Stimulated activated CD4-positive, alpha-beta T cell treated with anti-CD3 and anti-CD28 coated beads, Interleukin-15, amount 100 ng/mL, for 1 hour (primary cell): Measurements from ENCODE around the gene WFDC8.
"Not testable (repeated sequence)": the region's sequence is repeated elsewhere in the genome, so short reads cannot be mapped to it uniquely, and the experiment has no call there.

Experiments used
- DNase-seq, 2 donors: peaks; one replicate each; pipeline ENCODE4 v3.0.0-alpha.2; 2020; ENCODE audit warnings: low read depth in 1 of 2, low spot score in 1 of 2

The WFDC8 gene

DNA sequence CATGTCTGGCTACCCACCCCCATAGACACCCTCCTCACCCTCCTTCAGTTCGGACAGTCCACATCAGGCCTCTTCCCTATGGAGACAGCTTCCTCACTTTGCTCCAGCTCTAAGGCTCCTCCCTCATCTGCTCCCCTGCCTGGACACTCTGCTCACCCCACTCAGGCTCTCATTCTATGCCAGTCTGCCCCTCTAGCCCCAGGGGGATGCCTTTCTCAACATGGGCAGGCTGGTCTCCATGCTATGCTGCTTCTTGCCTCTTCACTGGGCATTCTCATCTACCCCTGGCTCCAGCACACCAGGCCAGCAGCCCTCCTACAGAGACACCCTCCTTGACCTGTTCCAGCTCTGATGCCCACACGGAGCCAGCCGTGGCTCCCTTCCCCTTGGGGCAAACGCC lies at the start of gene WFDC8:
WFDC8 (minus strand) TSS at position 101 of the 400 bp plus-strand sequence; CDS start at position 64, 37 bp downstream.
- DNase-seq: no peak

DNA sequence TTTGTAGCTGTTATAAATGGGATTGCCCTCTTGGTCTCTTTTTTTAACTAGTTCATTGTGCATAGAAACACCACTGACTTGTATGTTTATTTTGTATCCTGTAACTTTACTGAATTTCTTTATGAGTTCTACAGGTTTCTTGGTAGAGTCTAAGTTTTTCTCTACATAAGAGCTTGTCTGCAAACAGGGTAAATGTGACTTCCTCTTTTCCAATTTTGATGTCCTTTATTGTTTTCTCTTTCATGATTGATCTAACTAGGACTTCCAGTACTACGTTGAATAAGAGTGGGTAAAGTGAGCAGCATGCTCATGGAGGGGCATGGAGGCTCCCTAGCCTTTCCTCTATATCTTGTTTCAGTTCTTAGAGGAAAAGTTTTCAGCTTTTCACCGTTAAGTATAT lies 47.5 kb upstream of the WFDC8 start:
- DNase-seq: no peak

DNA sequence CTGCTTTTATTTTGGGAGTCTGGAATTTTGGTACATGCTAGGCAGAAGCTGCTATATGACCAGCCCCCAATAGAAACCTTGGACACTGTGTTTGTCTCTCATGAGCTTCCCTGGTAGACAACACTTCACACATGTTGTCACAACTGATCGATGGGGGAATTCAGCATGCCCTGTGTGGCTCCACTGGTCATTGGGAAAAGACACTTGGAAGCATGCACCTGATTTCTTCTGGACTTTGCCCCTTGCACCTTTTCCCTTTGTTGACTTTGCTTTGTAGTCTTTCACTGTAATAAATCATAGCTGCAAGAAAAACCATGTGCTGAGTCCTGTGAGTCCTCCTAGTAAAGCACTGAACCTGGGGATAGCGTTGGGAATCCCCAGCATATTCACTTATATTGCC lies 42.5 kb upstream of the WFDC8 start:
- no peak for DNase-seq

DNA sequence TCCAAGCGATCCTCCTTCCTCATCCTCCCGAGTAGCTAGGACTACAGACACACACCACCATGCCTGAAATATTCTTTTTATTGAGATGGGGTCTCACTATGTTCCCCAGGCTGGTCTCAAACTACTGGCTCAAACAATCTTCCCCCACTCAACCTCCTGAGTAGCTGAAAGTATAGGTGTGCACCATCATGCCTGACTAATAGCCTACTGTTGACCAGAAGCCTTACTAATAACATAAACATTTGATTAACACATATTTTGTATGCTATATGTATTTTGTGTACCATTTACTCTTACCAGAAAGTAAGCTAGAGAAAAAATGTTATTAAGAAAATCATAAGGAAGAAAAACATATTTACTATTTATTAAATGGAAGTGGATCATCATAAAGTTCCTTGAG lies 38.5 kb upstream of the WFDC8 start:
- DNase-seq: no peak

DNA sequence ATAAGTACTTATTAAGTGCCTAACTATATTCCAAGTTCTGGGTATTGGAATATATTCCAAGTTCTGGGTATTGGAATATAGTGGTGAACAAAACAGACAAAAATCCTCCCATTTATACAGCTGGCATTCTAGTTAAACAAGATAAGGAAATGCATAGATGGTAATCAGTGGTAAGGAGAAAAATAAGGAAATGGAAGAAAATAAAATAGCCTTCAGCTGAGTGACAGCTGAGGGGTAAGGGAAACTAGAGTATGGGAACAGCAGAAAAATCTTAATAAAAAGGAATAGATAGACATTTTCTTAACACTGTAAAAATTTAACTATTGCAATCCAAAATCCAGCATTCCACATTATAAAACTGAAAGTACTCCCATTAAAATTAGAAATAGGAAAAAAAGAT lies 33.2 kb upstream of the WFDC8 start:
- no peak for DNase-seq

DNA sequence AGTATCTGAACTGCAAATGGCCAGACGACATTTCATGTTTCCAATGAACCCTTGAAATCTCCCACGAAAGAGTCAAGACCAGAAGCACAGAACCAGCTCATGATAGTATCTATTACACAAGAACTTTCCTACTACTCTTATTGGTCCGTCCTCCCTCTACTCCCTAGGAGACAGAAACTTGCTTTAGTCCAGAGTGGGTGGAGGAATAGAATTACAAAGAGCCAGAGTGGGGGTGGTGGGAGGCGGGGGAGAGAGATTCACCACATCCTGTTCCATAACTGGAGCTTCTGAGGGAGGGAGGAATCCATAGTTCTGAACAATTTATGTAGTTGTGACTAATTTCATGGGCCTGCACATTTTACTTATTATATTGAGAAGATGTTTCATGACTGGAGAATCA lies 32.0 kb upstream of the WFDC8 start:
- no peak for DNase-seq

DNA sequence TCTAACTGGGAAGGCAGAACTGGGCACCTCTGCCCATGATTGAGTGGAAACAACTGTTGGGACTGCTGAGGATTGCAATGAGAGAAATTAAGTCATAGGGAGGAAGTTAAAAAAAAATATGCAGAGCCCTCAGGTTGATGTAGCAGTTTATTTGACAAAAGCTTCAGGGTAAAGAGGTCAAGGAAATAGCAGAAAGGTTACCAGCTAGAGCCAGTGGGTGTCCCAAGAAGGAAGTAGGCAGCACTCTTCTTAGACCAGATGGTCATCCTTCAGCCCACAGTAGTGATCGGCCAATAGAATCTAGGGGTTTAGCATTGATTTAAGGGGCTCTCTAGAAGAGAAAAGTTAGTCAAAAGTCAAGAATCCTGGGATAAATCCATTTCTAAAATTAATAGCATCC lies 28.7 kb upstream of the WFDC8 start:
- DNase-seq: no peak

DNA sequence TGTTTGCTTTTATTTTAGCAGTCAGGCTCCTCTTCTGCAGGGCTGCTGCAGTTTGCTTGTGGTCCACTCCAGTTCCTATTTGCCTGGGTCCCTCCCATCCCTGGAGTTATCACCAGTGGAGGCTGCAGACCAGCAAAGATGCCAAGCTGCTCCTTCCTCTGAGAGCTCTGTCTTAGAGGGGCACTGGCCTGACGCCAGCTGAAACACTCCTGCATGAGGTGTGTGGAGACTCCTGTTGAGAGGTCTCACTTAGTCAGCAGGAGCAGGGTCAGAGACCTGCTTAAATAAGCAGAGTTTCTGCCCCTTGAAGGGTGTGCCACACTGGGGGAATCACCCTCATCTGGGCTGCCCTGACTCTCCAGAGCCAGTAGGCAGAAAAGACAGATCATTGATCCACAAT lies 16.2 kb upstream of the WFDC8 start:
- DNase-seq: no peak

DNA sequence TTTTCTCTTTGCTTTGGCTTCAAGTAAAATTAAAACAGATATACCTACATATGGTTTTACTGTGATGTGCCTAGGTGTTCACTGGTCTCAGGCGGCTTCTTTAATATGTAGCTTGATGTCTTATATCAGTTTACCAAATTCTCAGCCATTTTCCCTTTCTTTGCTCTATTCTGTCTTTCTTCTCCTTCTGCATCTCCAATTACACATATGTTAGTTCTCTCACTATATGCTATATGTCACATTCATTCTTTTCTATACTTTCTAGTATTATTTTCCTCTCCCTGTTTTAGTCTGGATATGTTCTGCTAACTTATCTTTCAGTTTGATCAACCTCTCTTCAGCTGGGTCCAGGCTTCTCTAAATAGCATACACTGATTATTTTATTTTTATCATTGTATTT lies 14.4 kb upstream of the WFDC8 start:
- no peak for DNase-seq

DNA sequence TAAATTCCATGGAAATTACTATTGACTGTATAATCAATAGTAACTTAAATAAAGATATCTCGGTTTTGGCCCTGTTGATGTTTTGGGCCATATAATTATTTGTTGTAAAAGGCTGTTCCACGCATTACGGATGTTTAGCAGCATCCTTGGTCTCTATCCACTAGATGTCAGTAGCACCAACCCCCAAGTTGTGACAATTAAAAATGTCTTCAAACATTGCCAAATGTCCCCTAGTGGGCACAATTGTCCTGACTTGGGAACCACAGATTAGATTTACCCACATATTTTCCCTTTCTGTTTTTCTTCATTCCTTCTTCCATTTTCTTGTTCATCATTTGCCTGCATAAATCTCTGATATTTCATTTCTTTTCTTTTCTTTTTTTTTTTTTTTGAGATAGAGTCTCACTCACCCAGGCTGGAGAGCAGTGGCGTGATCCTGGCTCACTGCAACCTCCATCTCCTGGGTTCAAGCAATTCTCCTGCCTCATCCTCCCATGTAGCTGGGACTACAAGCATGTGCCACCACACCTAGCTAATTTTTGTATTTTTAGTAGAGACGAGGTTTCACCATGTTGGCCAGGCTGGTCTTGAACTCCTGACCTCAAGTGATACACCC lies 13.6 kb upstream of the WFDC8 start:
- DNase-seq: no peak

DNA sequence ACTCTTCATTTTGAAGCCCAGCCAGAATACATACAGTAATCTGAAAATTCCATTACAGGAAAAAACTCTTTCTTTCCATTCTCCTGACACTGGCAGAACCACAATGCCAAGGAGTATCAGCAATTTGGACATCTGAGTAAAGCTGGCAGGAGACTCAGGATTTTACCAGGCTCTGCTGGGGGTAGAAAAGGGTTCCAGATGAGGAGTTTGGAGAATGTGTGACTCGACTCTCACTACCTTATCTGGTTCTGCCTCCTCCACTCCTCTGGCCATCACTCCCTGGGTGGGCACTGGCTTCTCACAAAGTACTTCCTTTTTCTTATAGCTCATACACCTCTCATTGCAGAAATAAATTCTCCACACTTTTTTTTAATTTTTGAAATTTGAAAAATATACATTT lies 10.6 kb upstream of the WFDC8 start:
- no peak for DNase-seq

DNA sequence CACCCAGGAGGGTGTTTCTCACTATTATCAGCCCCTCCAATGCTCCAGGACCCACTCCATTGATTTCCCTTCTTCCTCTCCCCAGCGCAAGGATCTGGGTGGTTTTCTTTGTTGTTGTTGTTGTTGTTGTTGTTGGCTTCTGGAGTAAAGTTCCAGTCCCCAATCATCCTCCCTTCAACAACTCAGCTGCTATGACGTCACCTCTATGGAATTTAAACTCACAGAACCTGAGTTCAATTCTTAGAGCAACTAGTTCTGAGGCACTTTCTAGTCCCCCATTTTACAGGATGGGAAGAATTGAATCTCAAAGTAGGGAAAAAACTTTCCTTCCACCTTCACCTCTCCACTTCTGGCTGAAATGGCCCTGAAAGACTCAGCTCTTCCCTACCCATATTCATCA lies 9.7 kb upstream of the WFDC8 start:
- no peak for DNase-seq

DNA sequence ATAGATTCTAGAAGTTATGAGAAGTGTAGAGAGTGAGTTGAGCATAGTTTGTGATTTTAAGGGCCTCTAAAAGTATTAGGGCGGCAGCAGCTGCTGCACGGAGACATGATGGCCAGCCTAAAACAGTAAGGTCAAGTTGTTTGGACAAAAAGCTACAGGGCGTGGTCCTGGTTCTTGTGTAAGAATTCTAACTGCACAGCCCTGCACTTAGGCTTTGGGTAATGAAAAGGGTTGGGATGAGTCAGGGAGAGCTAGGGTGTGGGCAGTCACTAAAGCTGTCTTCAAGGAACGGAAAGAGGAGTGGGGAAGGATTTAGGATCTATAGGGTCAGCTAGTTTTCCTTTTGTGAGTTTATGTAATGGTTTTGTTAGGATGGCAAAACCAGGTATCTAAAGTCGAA lies 6.9 kb upstream of the WFDC8 start:
- not testable (repeated sequence) for DNase-seq

DNA sequence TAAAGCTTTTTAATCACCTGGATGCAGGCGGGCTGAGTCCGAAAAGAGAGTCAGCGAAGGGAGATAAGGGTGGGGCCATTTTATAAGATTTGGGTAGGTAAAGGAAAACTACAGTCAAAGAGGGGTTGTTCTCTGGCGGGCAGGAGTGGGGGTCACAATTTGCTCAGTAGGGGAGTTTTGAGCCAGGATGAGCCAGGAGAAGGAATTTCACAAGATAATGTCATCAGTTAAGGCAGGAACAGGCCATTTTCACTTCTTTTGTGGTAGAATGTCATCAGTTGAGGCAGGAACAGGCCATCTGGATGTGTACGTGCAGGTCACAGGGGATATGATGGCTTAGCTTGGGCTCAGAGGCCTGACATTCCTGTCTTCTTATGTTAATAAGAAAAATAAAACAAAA lies 5.2 kb upstream of the WFDC8 start:
- not testable (repeated sequence) for DNase-seq

DNA sequence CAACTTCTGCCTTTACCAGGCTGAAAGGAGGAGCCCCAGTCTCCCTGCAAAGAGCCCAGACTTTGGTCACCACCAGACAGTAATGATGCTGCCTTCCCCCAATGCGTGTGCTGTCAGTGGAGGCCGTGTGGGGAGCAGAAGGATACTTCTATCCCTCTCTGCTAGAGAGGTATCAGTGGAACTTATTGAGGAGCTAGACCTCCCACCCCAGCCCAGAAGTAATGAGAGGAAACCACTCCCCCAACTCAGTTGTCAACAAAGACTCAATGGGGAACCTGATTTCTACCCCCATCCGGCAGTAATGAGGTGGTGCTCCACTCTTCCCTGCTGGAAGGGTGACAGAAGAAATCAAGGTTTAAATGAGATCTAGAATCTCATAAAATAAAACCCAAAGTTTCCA lies 4.4 kb upstream of the WFDC8 start:
- no peak for DNase-seq

DNA sequence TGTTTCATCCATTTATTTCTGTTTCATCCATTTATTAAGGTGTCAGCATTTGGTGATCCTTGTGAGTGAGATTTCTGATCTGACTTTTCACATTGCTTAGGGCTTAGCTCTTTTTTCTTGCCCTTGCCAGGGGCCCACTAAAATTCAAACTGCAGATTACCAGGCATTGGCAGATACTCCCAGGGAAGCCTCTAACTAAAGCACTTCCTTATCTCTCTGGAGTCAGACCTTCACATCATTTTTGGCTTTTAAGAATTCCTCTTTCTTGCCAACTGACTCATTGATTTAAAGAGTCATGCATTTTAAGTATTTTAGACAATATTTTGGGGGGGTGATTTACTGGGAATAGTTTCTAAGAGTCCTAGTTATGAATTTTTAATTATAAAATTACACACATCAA lies 2.6 kb upstream of the WFDC8 start:
- no peak for DNase-seq

DNA sequence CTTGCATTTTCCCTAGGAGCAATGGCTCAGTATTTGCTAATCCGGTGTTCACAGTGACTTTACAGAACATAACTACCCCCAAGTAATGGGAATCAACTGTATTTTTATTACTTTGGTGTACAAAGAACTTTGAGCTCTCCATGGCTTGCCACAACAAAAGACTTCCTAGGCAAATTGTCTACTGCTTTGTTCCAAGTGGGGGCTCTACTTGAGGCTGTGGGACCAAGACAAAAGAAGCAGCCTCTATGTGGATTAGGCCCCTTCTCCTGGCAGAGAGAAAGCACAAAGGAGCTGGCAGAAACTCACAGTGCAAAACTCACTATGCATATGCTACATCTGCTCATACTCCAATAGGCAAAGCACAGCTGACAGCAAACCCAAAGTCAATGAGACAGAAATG lies 853 bp downstream of the WFDC8 start:
- no peak for DNase-seq

DNA sequence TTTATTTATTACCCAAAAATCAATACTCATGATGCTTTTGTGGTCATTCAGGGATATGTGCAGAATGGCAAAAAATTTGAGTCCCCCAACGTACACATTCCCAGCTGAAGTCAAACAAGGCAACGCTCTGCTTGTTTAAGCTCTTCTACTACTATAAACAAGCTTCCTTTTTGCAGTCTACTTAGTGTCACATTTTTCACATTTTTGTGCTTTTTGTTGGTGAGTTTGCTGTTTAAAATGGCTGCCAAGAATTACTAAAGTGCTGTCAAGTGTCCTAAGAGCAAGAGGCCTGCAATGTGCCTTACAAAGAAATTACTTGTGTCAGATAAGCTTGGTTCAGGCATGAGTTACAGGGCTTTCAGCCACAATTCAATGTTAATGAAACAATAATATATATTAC lies 2.1 kb downstream of the WFDC8 start:
- DNase-seq: no peak

DNA sequence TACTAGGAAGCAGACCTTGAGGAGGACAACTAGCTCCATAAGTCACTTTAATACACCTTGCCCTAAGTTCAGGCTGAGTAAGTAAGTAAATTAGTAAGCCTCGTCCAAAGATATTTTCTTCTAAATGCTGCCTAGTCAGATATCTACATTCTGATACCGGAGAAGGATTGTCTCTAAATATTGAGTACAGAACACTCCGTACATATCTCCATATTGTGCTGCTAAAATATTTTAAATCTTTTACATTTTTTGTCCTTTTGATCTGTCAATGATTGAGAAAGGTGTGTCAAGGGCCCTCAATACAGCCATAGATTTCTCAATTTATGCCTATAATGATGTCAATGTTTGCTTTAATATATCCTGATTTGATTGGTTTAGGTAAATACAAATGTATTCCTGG lies 3.2 kb downstream of the WFDC8 start:
- no peak for DNase-seq

DNA sequence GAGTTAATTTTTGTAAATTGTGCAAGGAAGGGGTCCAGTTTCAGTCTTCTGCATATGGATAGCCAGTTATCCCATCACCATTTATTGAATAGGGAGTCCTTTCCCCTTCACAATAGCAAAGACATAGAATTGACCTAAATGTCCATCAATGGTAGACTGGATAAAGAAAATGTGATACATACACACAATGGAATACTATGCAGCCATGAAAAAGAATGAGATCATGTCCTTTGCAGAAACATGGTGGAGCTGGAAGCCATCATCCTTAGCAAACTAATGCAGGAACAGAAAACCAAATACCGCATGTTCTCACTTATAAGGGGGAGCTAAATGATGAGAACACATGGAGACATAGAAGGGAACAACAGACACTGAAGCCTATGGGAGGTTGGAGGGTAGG lies 9.4 kb downstream of the WFDC8 start:
- not testable (repeated sequence) for DNase-seq

DNA sequence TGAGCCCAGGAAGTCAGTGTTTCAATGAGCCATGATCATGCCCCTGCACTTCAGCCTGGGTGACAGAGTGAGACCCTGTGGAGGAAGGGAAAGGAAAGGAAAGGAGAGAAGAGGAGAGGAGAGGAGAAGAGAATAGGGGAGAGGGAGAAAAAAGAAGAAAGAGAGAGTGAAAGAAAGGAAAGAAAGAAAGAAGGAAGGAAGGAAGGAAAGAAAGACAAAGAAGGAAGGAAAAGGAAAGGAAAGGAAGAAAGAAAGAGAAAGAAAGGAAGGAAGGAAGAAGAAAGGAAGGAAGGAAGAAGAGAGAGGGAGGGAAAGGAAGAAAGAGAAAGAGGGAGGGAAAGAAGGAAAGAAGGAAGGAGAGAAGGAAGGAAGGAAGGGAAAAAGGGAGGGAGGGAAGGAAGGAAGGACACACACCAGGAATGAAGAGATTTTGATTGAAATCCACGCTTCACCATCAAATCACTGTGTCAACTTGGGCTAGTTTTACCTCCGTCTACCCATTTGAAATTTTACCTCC lies 14.3 kb downstream of the WFDC8 start:
- DNase-seq: no peak

DNA sequence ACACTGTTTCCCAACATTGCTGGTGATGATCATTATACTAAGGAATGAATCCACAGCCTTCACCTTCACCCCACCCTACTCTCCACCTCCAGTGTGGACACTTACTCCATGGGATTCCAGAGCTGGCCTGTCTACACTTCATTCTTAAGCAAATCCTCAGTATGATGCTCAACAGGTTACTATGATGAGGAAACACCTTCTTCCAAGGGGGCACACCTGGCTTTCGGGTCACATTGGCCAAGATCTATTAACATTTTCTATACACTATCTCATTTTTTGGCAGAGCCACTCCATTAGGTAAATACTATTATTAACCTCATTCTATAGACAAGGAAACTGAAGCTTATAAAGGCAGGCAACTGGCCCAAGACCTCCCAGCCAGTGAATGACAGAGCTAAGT lies 23.9 kb downstream of the WFDC8 start:
- DNase-seq: no peak

DNA sequence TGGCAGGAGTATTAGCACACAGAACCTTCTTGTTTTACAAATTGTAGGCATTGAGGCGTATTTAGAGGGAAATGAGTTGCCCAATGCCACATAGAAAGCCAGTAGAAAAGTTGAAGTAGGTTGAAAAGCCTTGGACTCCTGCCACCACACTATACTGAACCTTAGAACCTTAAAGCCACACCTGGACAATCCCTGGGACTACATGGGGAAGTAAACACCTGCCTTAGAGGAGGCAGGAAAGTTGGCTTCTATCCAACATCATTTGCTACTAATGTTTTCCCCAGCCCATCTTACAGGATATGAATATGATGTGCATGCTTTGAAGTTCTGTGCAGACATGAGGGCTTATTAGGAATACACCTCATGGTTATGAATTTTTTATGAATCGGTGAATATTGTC lies 26.6 kb downstream of the WFDC8 start:
- DNase-seq: no peak

DNA sequence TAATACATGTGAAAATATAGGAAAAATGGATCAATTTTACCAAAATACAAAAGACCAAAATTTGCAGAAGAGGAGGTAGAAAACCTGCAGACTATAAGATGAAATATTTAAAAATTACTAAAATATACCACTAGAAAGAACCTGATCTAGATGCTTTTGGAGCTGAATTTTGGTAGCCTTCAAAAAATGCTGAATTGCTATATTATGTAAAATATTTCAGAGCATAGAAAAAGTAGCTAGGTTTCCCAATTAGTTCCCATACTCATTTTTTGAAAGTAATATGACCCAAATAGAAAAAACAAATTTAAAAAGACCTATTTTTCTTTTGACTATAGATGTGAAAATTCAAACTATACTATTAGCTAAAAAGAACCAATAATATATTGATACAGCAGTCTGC lies 28.3 kb downstream of the WFDC8 start:
- DNase-seq: no peak
